Ishikawa (cell line): ENCODE results near the gene CACNG8.

ENCODE experiments used
- CEBPB ChIP-seq: IDR thresholded peaks from 2 replicates; pipeline ENCODE4 v1.6.1; 2012
- CREB1 ChIP-seq: IDR thresholded peaks from 2 replicates; pipeline ENCODE4 v1.6.1; 2012; ENCODE audit warnings: low read depth
- EGR1 ChIP-seq: IDR thresholded peaks from 2 replicates; pipeline ENCODE4 v1.6.1; 2012
- EP300 ChIP-seq: IDR thresholded peaks from 2 replicates; pipeline ENCODE4 v1.6.1; 2012; ENCODE audit warnings: borderline replicate concordance
- FOXM1 ChIP-seq: IDR thresholded peaks from 2 replicates; pipeline ENCODE4 v1.6.1; 2012; ENCODE audit warnings: low read depth, borderline replicate concordance
- MAX ChIP-seq: IDR thresholded peaks from 2 replicates; pipeline ENCODE4 v1.6.1; 2012
- NFIC ChIP-seq: IDR thresholded peaks from 2 replicates; pipeline ENCODE4 v1.6.1; 2012
- RAD21 ChIP-seq: IDR thresholded peaks from 2 replicates; pipeline ENCODE4 v1.6.1; 2012; ENCODE audit warnings: low read depth
- REST ChIP-seq: IDR thresholded peaks from 2 replicates; pipeline ENCODE4 v1.6.1; 2012; ENCODE audit warnings: low read depth, mild to moderate bottlenecking
- TAF1 ChIP-seq: IDR thresholded peaks from 2 replicates; pipeline ENCODE4 v1.6.1; 2012; ENCODE audit warnings: low read depth, mild to moderate bottlenecking
- TCF12 ChIP-seq: IDR thresholded peaks from 2 replicates; pipeline ENCODE4 v1.6.1; 2012; ENCODE audit warnings: low read depth
- TEAD4 ChIP-seq: IDR thresholded peaks from 2 replicates; pipeline ENCODE4 v1.6.1; 2012
- USF1 ChIP-seq: IDR thresholded peaks from 2 replicates; pipeline ENCODE4 v1.6.1; 2012
- YY1 ChIP-seq: IDR thresholded peaks from 2 replicates; pipeline ENCODE4 v1.6.1; 2012; ENCODE audit warnings: low read depth
- ZBTB7A ChIP-seq: IDR thresholded peaks from 2 replicates; pipeline ENCODE4 v1.6.1; 2012; ENCODE audit warnings: low read depth

CACNG8 gene

GRCh38 chr19:54010474-54010873 is 47.7 kb downstream of the CACNG8 start:
- no peak for TF ChIP-seq YY1
- TF ChIP-seq TEAD4 = no peak
- TF ChIP-seq CEBPB = no peak
- TF ChIP-seq USF1 = no peak
- no peak for TF ChIP-seq RAD21
- no peak for TF ChIP-seq FOXM1
- TF ChIP-seq MAX = no peak
- no peak for TF ChIP-seq REST

GRCh38 chr19:54011507-54012211 is 48.9 kb downstream of the CACNG8 start:
- TF ChIP-seq FOXM1 (no peak), TCF12 (no peak), CEBPB (no peak), TAF1 (no peak), MAX (no peak), ZBTB7A (no peak), TEAD4 (no peak), EGR1 (no peak), RAD21 (no peak), REST (no peak), CREB1 (no peak), NFIC (no peak), USF1 (no peak), EP300 (no peak), YY1 (no peak)

GRCh38 chr19:54013866-54014265 is 51.1 kb downstream of the CACNG8 start:
- no peak for TF ChIP-seq YY1
- TF ChIP-seq MAX = no peak
- TF ChIP-seq FOXM1 = no peak
- TF ChIP-seq TCF12 = no peak
- TF ChIP-seq CEBPB = no peak
- TF ChIP-seq REST = no peak
- no peak for TF ChIP-seq USF1
- no peak for TF ChIP-seq EGR1
- TF ChIP-seq TEAD4 = no peak
- TF ChIP-seq EP300 = no peak

- no peak for TF ChIP-seq ZBTB7A
- TF ChIP-seq MAX = no peak
- no peak for TF ChIP-seq RAD21
- TF ChIP-seq REST = no peak
- TF ChIP-seq EGR1 = no peak
- TF ChIP-seq CREB1 = no peak
- TF ChIP-seq NFIC = no peak
- TF ChIP-seq TCF12 = no peak
Measured at GRCh38 chr19:54014920-54015560, 52.3 kb downstream of the CACNG8 start.
